Measurements from ENCODE around the gene PTPRM. TPM values are rescaled to one million over a fixed set of nuclear protein-coding genes. Genes with fewer than 3 reads are reported as not detected.

The PTPRM gene
- total RNA-seq, 4 donors from 2014 or later: 62.7 to 94.0 (median 76.0) TPM

GRCh38 chr18:8190980-8191379 is 623.9 kb downstream of the PTPRM start:
- intact Hi-C loops (cut with DNase I): no loop called here
- Histone ChIP-seq H3K27ac (replicated peaks in 1 of 4) (no peak overlapping the region), H3K9me3 (no peaks in the 10 kb centered on the region), H3K4me3 (no peak overlapping the region), H3K36me3 (no peaks in the 10 kb centered on the region), H3K4me1 (peaks cover 0 to 23% (median 8%) of the 10 kb centered on the region in 4 donors), H3K27me3 (no peaks in the 10 kb centered on the region)
- WGBS: 89% methylated on average over 3 of the region's 3 CpGs
- TF ChIP-seq POLR2A (IDR thresholded peaks at IDR 0.05; ENCODE audit: low read depth): no peak
- no peak for TF ChIP-seq EP300 (IDR thresholded peaks at IDR 0.05)
- no peak for TF ChIP-seq POLR2AphosphoS5 (IDR thresholded peaks at IDR 0.05)
- no peak for TF ChIP-seq CTCF (IDR thresholded peaks at IDR 0.05)
- DNase-seq (ENCODE audit: extremely low spot score): peak; percentile 64

GRCh38 chr18:8194431-8194830 is 627.3 kb downstream of the PTPRM start:
- H3K4me1 ChIP-seq: no peaks in the 10 kb centered on the region
- H3K27me3 ChIP-seq: no peaks in the 10 kb centered on the region
- no peak overlapping the region for H3K27ac ChIP-seq (replicated peaks in 1 of 4)
- intact Hi-C loops (cut with DNase I): no loop called here
- H3K36me3 ChIP-seq: peaks cover 0 to 6% (median 0%) of the 10 kb centered on the region in 4 donors
- DNase-seq (ENCODE audit: extremely low spot score): no peak
- WGBS: 90% methylated on average over 6 of the region's 6 CpGs
- H3K9me3 ChIP-seq: no peaks in the 10 kb centered on the region
- TF ChIP-seq POLR2A (IDR thresholded peaks at IDR 0.05; ENCODE audit: low read depth): no peak
- no peak for TF ChIP-seq POLR2AphosphoS5 (IDR thresholded peaks at IDR 0.05)
- TF ChIP-seq EP300 (IDR thresholded peaks at IDR 0.05): no peak
- TF ChIP-seq CTCF (IDR thresholded peaks at IDR 0.05): no peak
- H3K4me3 ChIP-seq: no peak overlapping the region

- TF ChIP-seq POLR2AphosphoS5 (IDR thresholded peaks at IDR 0.05): no peak
- TF ChIP-seq CTCF (IDR thresholded peaks at IDR 0.05): no peak
- TF ChIP-seq POLR2A (IDR thresholded peaks at IDR 0.05; ENCODE audit: low read depth): no peak
- no peak for TF ChIP-seq EP300 (IDR thresholded peaks at IDR 0.05)
- Histone ChIP-seq H3K36me3 (peaks cover 0 to 6% (median 0%) of the 10 kb centered on the region in 4 donors), H3K27me3 (no peaks in the 10 kb centered on the region), H3K27ac (replicated peaks in 1 of 4) (no peak overlapping the region), H3K9me3 (no peaks in the 10 kb centered on the region), H3K4me3 (no peak overlapping the region), H3K4me1 (no peaks in the 10 kb centered on the region)
- intact Hi-C loops (cut with DNase I): no loop called here
- 97% methylated on average over 4 of the region's 4 CpGs for WGBS
- DNase-seq (ENCODE audit: extremely low spot score): no peak
These were observed 629.1 kb downstream of the PTPRM start for GRCh38 chr18:8196238-8196637.

- Histone ChIP-seq H3K27me3 (no peaks in the 10 kb centered on the region), H3K9me3 (no peaks in the 10 kb centered on the region), H3K4me1 (no peaks in the 10 kb centered on the region), H3K36me3 (peaks cover 0 to 6% (median 0%) of the 10 kb centered on the region in 4 donors), H3K4me3 (no peak overlapping the region), H3K27ac (replicated peaks in 1 of 4) (no peak overlapping the region)
- WGBS: 97% methylated on average over 5 of the region's 5 CpGs
- intact Hi-C loops (cut with DNase I): no loop called here
- no peak for TF ChIP-seq POLR2AphosphoS5 (IDR thresholded peaks at IDR 0.05)
- no peak for TF ChIP-seq POLR2A (IDR thresholded peaks at IDR 0.05; ENCODE audit: low read depth)
- TF ChIP-seq CTCF (IDR thresholded peaks at IDR 0.05): no peak
- no peak for TF ChIP-seq EP300 (IDR thresholded peaks at IDR 0.05)
- DNase-seq (ENCODE audit: extremely low spot score): no peak
These were observed 630.4 kb downstream of the PTPRM start for GRCh38 chr18:8197499-8197898.

- 96% methylated on average over 5 of the region's 5 CpGs for WGBS
- Histone ChIP-seq H3K4me1 (no peaks in the 10 kb centered on the region), H3K9me3 (no peaks in the 10 kb centered on the region), H3K27ac (replicated peaks in 1 of 4) (no peak overlapping the region), H3K36me3 (peaks cover 0 to 4% (median 0%) of the 10 kb centered on the region in 4 donors), H3K27me3 (no peaks in the 10 kb centered on the region), H3K4me3 (no peak overlapping the region)
- intact Hi-C loops (cut with DNase I): no loop called here
- DNase-seq (ENCODE audit: extremely low spot score): no peak
- TF ChIP-seq POLR2A (IDR thresholded peaks at IDR 0.05; ENCODE audit: low read depth): no peak
- no peak for TF ChIP-seq POLR2AphosphoS5 (IDR thresholded peaks at IDR 0.05)
These were observed 640.9 kb downstream of the PTPRM start for GRCh38 chr18:8207996-8208395.

Measured in esophagus muscularis mucosa (tissue), 4 donors.